Colon (tissue), 2 donors: Measurements from ENCODE around the gene SMKR1.
"Not testable (repeated sequence)": the region's sequence is repeated elsewhere in the genome, so short reads cannot be mapped to it uniquely, and the experiment has no call there.

Experiments used
- FAIRE-seq: peaks from 2 replicates; lab custom pipeline; 2012; peaks lifted over from hg19 to GRCh38; lab: Jason Lieb, UNC
- donor health status: control.
- donor health status: control.

Gene SMKR1

GRCh38 chr7:129529643-129530042 lies 27.3 kb downstream of the SMKR1 start:
- FAIRE-seq, result no peak

DNA sequence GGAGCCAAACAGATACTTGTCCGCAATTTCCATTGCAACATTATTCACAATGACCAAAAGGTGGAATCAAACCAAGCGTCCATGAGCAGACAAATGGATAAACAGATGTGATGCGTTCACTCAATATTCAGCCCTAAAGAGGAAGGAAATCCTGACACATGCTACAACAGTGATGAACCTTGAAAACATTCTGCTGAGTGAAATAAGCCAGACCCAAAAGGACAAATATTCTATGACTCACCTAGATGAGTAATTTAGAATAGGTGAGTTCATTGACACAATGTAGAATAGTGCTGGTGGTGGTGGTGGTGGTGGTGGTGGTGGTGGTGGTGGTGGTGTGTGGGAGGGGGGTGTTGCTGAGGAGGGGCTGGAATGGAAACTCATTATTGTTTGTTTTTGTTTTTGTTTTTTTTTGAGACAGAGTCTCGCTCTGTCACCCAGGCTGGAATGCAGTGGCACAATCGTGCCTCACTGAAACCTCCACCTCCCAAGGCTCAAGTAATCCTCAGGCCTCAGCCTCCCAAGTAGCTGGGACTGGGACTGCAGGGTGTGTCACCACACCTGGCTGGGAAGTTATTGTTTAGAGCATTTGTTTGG lies 28.6 kb downstream of the SMKR1 start:
- no peak for FAIRE-seq

- FAIRE-seq, result no peak
Observed at GRCh38 chr7:129531721-129532120, 29.4 kb downstream of the SMKR1 start.

DNA sequence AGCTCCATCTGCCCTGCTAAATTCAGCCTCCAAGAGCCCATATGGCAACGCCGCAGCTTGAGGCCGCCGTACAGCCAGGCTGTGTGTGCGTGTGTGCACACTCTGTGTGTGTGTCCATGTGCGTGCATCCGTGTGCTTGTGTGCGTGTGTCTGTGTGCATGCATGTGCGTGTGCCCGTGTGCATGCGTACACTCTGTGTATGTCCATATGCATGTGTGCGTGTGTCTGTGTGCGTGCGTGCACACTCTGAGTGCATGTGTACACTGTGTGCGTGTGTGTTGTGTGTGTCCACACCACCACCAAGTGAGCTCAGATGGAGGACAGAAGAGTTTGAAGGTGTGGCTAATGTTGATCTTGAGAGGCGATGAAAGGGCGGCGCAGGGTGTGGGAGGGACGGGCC lies 30.0 kb downstream of the SMKR1 start:
- no peak for FAIRE-seq

DNA sequence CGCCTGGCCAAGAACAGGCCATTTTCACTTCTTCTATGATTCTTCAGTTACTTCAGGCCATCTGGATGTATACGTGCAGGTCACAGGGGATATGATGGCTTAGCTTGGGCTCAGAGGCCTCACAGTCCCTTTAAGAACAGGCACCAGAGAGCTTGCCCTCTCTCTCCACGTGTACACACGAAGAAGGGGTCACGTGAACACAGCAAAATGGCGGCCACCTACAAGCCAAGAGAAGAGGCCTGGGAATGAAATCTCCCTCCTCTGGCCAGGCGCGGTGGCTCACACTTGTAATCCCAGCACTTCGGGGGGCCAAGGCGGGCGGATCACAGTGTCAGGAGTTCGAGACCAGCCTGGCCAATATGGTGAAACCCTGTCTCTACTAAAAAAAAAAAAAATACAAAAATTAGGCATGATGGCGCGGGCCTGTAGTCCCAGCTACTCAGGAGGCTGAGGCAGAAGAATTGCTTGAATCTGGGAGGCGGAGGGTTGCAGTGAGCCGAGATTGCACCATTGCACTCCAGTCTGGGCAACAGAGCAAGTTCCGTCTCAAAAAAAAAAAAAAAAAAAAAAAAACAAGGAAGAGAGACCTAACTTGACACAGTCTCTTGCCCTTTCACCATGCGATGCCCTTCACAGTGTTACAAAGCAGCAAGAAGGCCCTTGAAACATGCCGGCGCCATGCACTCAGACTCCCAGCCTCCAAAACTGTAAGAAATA lies 32.4 kb downstream of the SMKR1 start:
- not testable (repeated sequence) for FAIRE-seq

- FAIRE-seq, result no peak
Observed at GRCh38 chr7:129535896-129536295, 33.6 kb downstream of the SMKR1 start.

DNA sequence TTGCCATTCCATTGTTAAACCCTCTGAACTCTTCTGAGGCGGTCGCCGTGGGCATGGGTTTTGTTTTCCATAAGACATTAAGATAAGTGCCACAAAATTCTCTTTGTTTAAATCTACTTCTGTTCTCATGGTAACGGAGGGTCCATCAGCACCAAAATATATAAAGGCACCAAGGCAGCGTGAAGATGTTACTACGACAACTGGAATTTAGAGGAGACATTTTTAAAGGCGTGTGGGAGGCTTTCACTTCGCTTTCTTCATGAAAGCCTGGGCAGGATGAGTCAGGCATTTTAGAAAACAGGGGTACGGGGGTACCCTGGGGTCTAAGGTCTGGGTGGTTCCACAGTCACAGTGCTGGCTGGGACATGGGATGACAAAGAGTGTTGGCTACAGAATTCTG lies 34.0 kb downstream of the SMKR1 start:
- no peak for FAIRE-seq

DNA sequence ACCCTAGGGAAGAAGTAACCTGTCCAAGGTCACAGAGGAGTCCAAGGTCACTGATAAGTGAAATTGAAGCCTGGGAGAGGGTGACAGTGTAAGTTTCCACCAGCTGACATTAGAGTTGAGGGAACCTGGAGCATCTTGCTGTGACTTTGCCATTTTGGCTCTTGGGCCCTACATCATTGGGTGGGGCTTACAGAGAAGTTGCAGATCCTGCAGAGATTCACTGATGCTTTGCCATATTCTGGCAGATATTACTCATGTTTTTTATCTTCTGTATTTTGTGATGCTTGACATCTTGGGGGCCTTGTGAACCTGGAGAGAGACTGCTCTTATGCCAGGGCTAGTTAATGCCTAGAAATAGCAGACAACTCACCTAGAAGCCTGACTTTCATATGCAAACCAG lies 36.5 kb downstream of the SMKR1 start:
- no peak for FAIRE-seq

DNA sequence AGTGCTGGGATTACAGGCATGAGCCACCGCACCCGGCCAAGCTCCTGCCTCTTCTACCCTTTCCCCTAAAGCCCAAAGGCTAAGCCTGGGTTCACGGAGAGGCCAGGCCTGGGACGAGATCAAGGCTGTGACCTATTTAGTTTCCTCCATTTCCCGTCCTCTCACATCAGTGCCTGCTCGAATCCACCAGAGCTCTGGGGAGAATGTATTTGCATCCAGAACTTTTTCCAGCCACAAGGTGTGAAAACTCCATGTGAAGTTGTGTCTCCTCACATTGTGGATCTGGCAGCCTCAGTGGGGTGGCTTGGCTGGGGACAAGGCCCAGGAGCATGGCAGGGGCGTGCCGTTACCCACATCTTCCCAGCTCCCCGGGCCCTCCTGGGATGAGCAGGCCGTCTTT lies 38.0 kb downstream of the SMKR1 start:
- no peak for FAIRE-seq

DNA sequence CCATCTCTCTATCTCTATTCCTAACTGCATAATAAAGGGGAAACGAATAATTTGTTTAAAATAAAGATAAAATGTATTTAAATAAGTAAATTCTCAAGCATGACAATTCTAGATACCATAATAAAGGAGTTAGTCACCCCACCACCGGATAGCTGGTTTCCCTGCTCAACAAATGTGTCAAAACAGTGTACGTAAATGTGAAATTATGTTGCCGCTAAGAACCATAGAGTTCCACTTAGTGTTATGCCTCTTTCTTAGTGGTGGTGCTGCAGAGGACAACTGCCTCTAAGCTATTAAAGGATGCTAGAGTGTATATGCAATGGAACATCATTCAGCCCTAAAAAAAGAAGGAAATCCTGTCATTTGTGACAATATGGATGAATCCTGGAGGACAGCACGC lies 42.4 kb downstream of the SMKR1 start:
- no peak for FAIRE-seq

- no peak for FAIRE-seq
Observed at GRCh38 chr7:129550693-129551360, 48.5 kb downstream of the SMKR1 start.

GRCh38 chr7:129553899-129554461 lies 51.6 kb downstream of the SMKR1 start:
- no peak for FAIRE-seq

DNA sequence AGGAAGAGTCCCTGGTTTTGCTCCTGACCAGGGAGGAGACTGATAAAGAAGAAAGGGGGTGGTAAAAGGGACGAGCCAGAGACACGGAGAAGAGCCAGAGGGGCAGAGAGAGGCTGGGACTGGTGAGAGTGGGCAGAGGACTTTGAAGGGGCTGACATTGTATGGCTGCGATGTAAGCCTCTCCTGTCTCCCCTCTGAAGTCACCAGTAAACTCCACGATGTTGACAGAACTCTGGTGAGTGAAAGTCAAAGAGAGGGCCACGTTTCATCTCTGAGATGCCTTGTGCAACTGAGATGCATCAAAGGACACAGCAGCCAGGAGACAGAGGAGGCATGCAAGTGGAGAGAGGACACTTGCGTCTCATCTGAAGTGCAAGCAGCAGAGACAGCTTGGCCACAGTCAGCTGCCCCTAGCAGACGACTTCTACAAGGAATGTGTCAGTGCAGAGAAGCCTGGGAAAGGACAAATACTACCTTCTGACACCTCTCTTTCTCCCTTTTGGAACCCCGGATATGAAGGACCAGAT lies 54.3 kb downstream of the SMKR1 start:
- no peak for FAIRE-seq

DNA sequence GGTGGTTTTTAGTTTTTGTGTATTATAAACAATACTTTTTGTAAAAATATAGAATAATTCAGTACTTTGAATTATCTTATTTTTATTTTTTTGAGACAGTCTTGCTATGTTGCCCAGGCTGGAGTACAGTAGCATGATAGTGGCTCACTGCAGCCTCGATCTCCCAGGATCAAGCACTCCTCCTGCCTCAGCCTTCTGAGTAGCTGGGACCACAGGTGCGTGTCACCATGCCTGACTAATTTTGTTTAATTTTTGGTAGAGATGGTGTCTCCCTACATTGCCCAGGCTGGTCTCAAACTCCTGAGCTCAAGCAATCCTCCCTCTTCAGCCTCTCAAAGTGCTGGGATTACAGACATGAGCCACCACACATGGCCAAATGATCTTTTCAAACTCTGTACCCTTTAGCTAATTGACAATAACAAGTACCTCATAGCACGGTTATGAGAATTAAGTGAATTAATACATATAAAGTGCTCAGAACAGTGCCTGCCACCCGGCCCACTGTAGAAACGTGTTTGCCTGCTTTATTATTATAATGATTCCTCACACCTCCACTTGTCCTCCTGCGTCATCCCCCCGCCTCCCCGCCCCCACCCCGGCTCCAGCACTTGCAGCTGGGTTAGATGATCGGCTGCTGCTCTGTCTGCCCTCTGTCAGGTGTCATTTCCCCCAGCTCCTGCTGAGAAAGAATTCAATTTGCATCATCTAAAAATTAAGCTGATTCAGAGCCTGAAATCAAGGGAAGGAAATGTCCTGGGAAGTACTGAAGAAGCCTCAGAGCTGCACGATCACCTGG lies 55.6 kb downstream of the SMKR1 start:
- no peak for FAIRE-seq

- FAIRE-seq, result no peak
Observed at GRCh38 chr7:129559564-129559963, 57.2 kb downstream of the SMKR1 start.

DNA sequence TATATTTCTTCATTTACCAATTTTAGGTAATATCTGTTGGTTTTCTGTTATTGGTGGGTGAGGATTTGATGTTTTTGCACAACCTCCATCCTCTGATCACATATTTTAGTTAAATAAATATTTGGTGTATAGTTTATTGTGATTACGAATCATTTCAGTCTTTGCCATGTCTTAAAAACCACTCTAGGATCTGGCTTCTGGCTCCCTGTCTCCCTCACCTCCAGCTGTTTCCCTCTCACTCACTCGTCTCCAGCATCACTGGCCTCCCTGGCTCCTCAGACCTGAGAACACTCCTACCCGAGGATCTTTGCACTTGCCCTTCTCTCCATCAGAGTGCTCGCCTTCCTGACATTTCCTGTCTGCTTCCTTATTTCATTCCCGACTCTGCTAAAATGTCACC lies 58.5 kb downstream of the SMKR1 start:
- no peak for FAIRE-seq

GRCh38 chr7:129561677-129562359 lies 59.5 kb downstream of the SMKR1 start:
- FAIRE-seq, result no peak
